Fibroblast of lung (primary cell): ENCODE measurements around the gene CDCA7. TPM values are rescaled to one million over a fixed set of nuclear protein-coding genes. Genes with fewer than 3 reads are reported as not detected.

Source experiments
- DNase-seq, 2 donors: peaks; one replicate each; pipeline versions ENCODE4 v3.0.0 to v3.0.0-alpha.2; 2010; ENCODE audit warnings: low read depth in 2 of 2
- H2AFZ ChIP-seq: 2 replicates; pipeline ENCODE4 v1.5.1; 2012; ENCODE audit warnings: low read length, control low read depth, inconsistent platforms
- H3K27ac ChIP-seq: 2 replicates; pipeline ENCODE4 v1.5.1; 2011; ENCODE audit warnings: low read length, control low read depth; ENCODE audit not compliant: insufficient read depth
- H3K27me3 ChIP-seq: 2 replicates; pipeline ENCODE4 v1.5.1; 2011; ENCODE audit warnings: mild to moderate bottlenecking, low read length; ENCODE audit not compliant: control insufficient read depth, insufficient read depth
- H3K36me3 ChIP-seq: 2 replicates; pipeline ENCODE4 v1.5.1; 2011; ENCODE audit warnings: low read length; ENCODE audit not compliant: control insufficient read depth, insufficient read depth
- H3K4me1 ChIP-seq: 2 replicates; pipeline ENCODE4 v1.5.1; 2011; ENCODE audit warnings: low read length; ENCODE audit not compliant: control insufficient read depth, insufficient read depth; ENCODE audit errors: extremely low read depth
- H3K4me2 ChIP-seq: 2 replicates; pipeline ENCODE4 v1.5.1; 2011; ENCODE audit warnings: low read length, control low read depth; ENCODE audit not compliant: insufficient read depth; ENCODE audit errors: extremely low read depth
- H3K4me3 ChIP-seq, 4 experiments: fragments of 200-600 bp in 1 of 4; sonication (generic) in 1 of 4; replicated peaks in 1 of 4; 2 replicates each; pipeline ENCODE4 v1.5.1; 2011 to 2016; ENCODE audit warnings: low read length in 4 of 4, low read depth in 3 of 4, mild to moderate bottlenecking in 3 of 4, control low read depth in 2 of 4, inconsistent platforms in 1 of 4, mixed read lengths in 1 of 4; ENCODE audit not compliant: insufficient read depth in 1 of 4; ENCODE audit errors: control extremely low read depth in 1 of 4
- H3K79me2 ChIP-seq: 2 replicates; pipeline ENCODE4 v1.5.1; 2012; ENCODE audit warnings: mild to moderate bottlenecking, low read length, inconsistent platforms; ENCODE audit not compliant: control insufficient read depth, insufficient read depth
- H3K9ac ChIP-seq: 2 replicates; pipeline ENCODE4 v1.5.1; 2011; ENCODE audit warnings: mild to moderate bottlenecking, low read length, control low read depth; ENCODE audit not compliant: insufficient read depth
- H3K9me3 ChIP-seq: 2 replicates; pipeline ENCODE4 v1.5.1; 2012; ENCODE audit warnings: low read depth, low read length; ENCODE audit not compliant: control insufficient read depth, insufficient read depth
- H4K20me1 ChIP-seq: 2 replicates; pipeline ENCODE4 v1.5.1; 2011; ENCODE audit warnings: low read length; ENCODE audit not compliant: control insufficient read depth, insufficient read depth; ENCODE audit errors: extremely low read depth
- EZH2 ChIP-seq: IDR thresholded peaks from 2 replicates; pipeline ENCODE4 v1.5.1; 2012; ENCODE audit warnings: low read length, control low read depth, mild to moderate bottlenecking; ENCODE audit errors: missing control alignments
- polyA plus RNA-seq, 2 donors: library from polyadenylated mRNA; depleted of rRNA in 1 of 2; stranded (reverse) in 1 of 2; unstranded in 1 of 2; fragments of >200 nt; gene quantifications; 2 replicates each; pipeline ENCODE4 v1.2.1, GENCODE V29; 2011 to 2012; ENCODE audit warnings: missing spikeins in 1 of 2
- total RNA-seq: library from RNA; depleted of rRNA; stranded (reverse); fragments of >200 nt; gene quantifications from 2 replicates; pipeline ENCODE4 v1.2.1, GENCODE V29; 2014
- TF ChIP-seq, protein P1 (sequence below), 2 donors: IDR thresholded peaks in 1 of 2; conservative IDR thresholded peaks in 1 of 2; 1 replicate in 1 of 2; 2 replicates in 1 of 2; pipeline ENCODE4 v1.5.1; 2011 to 2012; ENCODE audit warnings: low read length in 2 of 2, control low read depth in 1 of 2, inconsistent platforms in 1 of 2, low read depth in 1 of 2, mild to moderate bottlenecking in 1 of 2

Gene CDCA7
- total and polyA plus RNA-seq, 2 donors (not counting 1 experiment from before 2014, with no cell fraction given), result 1.3 to 10.3 TPM

DNA sequence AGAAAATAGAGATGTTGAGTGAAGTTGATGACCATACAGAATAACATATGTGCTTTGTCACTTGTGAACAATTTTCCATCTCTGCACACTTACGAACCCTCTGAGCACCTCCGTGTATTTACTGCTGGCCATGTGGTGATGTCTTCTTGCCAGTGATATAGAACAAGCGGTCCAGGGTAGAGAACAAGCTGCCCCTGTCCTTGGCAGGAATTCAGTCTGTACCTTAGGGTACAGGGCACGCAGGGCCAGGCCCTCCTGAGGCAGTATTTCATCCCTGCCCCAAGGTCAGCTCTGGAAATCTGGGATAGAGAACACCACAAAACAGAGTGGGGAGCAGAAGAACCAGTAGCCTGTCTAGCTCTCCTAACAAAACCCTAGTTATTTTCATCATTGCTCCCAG lies 44.6 kb downstream of the CDCA7 start:
- H3K27me3 ChIP-seq, result peaks cover 22% of the 10 kb centered on the region
- H3K9me3 ChIP-seq, result no peaks in the 10 kb centered on the region
- no peaks in the 10 kb centered on the region for H4K20me1 ChIP-seq
- H3K9ac ChIP-seq, result no peak overlapping the region
- DNase-seq, result no peak
- no peak overlapping the region for H3K27ac ChIP-seq
- no peak overlapping the region for H3K4me2 ChIP-seq
- no peak overlapping the region for H2AFZ ChIP-seq
- H3K4me1 ChIP-seq, result no peaks in the 10 kb centered on the region
- H3K4me3 ChIP-seq, result no peak overlapping the region
- no peaks in the 10 kb centered on the region for H3K36me3 ChIP-seq
- H3K79me2 ChIP-seq, result no peaks in the 10 kb centered on the region
- TF ChIP-seq EZH2, result no peak
- TF ChIP-seq, protein P1, sequence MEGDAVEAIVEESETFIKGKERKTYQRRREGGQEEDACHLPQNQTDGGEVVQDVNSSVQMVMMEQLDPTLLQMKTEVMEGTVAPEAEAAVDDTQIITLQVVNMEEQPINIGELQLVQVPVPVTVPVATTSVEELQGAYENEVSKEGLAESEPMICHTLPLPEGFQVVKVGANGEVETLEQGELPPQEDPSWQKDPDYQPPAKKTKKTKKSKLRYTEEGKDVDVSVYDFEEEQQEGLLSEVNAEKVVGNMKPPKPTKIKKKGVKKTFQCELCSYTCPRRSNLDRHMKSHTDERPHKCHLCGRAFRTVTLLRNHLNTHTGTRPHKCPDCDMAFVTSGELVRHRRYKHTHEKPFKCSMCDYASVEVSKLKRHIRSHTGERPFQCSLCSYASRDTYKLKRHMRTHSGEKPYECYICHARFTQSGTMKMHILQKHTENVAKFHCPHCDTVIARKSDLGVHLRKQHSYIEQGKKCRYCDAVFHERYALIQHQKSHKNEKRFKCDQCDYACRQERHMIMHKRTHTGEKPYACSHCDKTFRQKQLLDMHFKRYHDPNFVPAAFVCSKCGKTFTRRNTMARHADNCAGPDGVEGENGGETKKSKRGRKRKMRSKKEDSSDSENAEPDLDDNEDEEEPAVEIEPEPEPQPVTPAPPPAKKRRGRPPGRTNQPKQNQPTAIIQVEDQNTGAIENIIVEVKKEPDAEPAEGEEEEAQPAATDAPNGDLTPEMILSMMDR (conservative IDR thresholded peaks at IDR 0.05 in 1 of 2, IDR thresholded peaks at IDR 0.05 in 1 of 2; ENCODE audit: low read depth in 1 of 2, low read length in 2 of 2), result no peak

DNA sequence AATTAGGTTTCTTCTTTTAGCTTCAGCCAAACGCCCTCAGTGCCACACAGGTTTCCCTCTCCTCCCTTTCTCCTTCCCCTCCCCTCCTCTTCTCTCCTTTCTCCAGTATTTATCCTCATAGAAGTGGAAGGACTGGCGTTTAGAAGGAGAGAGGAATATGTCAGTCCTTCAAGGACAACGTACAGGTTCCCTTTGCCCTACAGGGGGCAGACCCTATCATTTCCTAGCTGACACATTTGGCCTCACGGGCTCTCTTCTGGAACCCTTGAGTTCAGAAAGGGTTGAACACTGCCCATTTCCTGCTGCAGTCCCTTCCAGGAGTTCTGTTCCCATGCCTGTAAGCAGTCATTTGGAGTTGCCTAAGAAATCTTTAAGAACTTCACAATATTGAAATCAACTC lies 46.1 kb downstream of the CDCA7 start:
- Histone ChIP-seq H3K9ac (no peak overlapping the region), H4K20me1 (no peaks in the 10 kb centered on the region), H3K36me3 (no peaks in the 10 kb centered on the region), H3K4me1 (no peaks in the 10 kb centered on the region), H3K79me2 (no peaks in the 10 kb centered on the region), H3K27me3 (peaks cover 31% of the 10 kb centered on the region), H3K4me3 (no peak overlapping the region), H3K9me3 (no peaks in the 10 kb centered on the region), H3K4me2 (no peak overlapping the region), H2AFZ (no peak overlapping the region), H3K27ac (no peak overlapping the region)
- TF ChIP-seq EZH2, result no peak
- TF ChIP-seq, protein P1 (conservative IDR thresholded peaks at IDR 0.05 in 1 of 2, IDR thresholded peaks at IDR 0.05 in 1 of 2; ENCODE audit: low read depth in 1 of 2, low read length in 2 of 2), result peak in 1 of 2 donors; percentile 21
- DNase-seq, result no peak

DNA sequence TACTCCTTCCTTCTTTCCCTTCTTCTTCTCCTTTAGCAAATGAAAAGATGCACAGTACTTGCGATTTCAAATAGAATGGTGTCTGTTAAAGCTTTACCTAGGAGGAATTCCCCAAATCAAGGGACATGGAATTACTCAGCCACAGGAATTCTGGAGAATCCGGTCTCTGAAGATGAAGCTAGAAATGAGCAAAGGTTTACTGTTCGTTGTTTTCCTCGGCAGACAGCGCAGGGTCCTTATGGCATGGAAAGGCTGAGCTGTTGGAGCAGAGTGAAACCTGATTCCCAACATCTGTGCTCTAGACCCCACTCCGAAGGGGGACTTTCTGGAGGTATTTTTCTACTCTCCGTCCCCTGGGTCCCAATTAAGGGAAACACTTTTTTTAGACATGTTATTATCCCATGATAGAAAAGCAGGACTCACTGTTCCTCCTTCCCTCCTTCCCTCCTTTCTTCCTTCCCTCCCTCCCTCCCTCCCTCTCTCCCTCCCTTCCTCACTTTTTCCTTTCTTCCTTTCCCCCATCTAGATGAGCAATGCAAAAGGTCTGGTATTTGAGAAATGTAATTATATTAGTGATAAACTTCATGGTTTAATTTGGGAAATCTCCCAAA lies 47.1 kb downstream of the CDCA7 start:
- no peaks in the 10 kb centered on the region for H3K9me3 ChIP-seq
- TF ChIP-seq EZH2, result no peak
- TF ChIP-seq, protein P1 (conservative IDR thresholded peaks at IDR 0.05 in 1 of 2, IDR thresholded peaks at IDR 0.05 in 1 of 2; ENCODE audit: low read depth in 1 of 2, low read length in 2 of 2), result no peak
- H3K4me2 ChIP-seq, result peak overlapping the region; percentile 77
- no peaks in the 10 kb centered on the region for H3K4me1 ChIP-seq
- H3K9ac ChIP-seq, result no peak overlapping the region
- H3K27me3 ChIP-seq, result peaks cover 31% of the 10 kb centered on the region
- no peak overlapping the region for H2AFZ ChIP-seq
- no peaks in the 10 kb centered on the region for H3K36me3 ChIP-seq
- H3K79me2 ChIP-seq, result no peaks in the 10 kb centered on the region
- H3K27ac ChIP-seq, result no peak overlapping the region
- peak in 1 of 2 donors; percentile 19 for DNase-seq
- peak overlapping the region in 2 of 4 experiments; percentile 44 to 55 for H3K4me3 ChIP-seq
- H4K20me1 ChIP-seq, result no peaks in the 10 kb centered on the region
